Endothelial cell of umbilical vein (primary cell): ENCODE results near the gene SPATA2L. TPM values are rescaled to one million over a fixed set of nuclear protein-coding genes. Genes with fewer than 3 reads are reported as not detected.

Experiments used
- BruUV-seq: library from RNA; stranded (reverse); fragments of 400-500 nt; replicated peaks from 2 replicates; lab custom pipeline; 2021; lab: Mats Ljungman, UMichigan
- CTCF ChIA-PET: fragments of 300-600, 350-600 bp; sonication (Branson Sonifier 250); formaldehyde crosslinking; loops from one replicate; lab custom pipeline; 2021; ENCODE audit warnings: antibody characterized with exemption, inconsistent platforms; lab: Charles Lee
- POLR2A ChIA-PET: fragments of 300-600, 350-600 bp; sonication (Branson Sonifier 250); formaldehyde crosslinking; loops from one replicate; lab custom pipeline; 2021; ENCODE audit warnings: antibody characterized with exemption, inconsistent platforms; lab: Charles Lee
- DNase-seq: peaks from one replicate; pipeline ENCODE4 v3.0.0-alpha.2; 2011; ENCODE audit warnings: low read depth, low spot score
- FAIRE-seq: peaks from 2 replicates; lab custom pipeline; 2011; peaks lifted over from hg19 to GRCh38; lab: Jason Lieb, UNC
- H2AFZ ChIP-seq: 2 replicates; pipeline ENCODE4 v1.6.0; 2012; ENCODE audit warnings: low read depth, low read length, control low read depth, inconsistent platforms
- H3K27ac ChIP-seq: 2 replicates; pipeline ENCODE4 v1.5.1; 2011; ENCODE audit warnings: low read depth, mild to moderate bottlenecking, control low read depth, low read length, moderate library complexity; ENCODE audit not compliant: insufficient read depth
- H3K27me3 ChIP-seq, 2 experiments: 2 replicates each; pipeline versions ENCODE4 v1.6.0 to v1.6.1; 2011; ENCODE audit warnings: low read length in 2 of 2, mixed read lengths in 1 of 2; ENCODE audit not compliant: control insufficient read depth in 2 of 2, insufficient read depth in 2 of 2
- H3K36me3 ChIP-seq, 2 experiments: 2 replicates in 1 of 2; 3 replicates in 1 of 2; pipeline ENCODE4 v1.5.1; 2011; ENCODE audit warnings: low read length in 2 of 2, mild to moderate bottlenecking in 1 of 2, moderate library complexity in 1 of 2; ENCODE audit not compliant: control insufficient read depth in 2 of 2, insufficient read depth in 2 of 2; ENCODE audit errors: extremely low read depth in 1 of 2
- H3K4me1 ChIP-seq: 3 replicates; pipeline ENCODE4 v1.5.1; 2011; ENCODE audit warnings: mild to moderate bottlenecking, low read length; ENCODE audit not compliant: control insufficient read depth, insufficient read depth; ENCODE audit errors: extremely low read depth
- H3K4me2 ChIP-seq: 2 replicates; pipeline ENCODE4 v1.6.1; 2011; ENCODE audit warnings: low read length, control low read depth, mixed read lengths; ENCODE audit not compliant: insufficient read depth
- H3K4me3 ChIP-seq, 3 experiments: fragments of 200-600 bp in 1 of 3; sonication (generic), shearing (Covaris generic) in 1 of 3; replicated peaks in 1 of 3; 2 replicates each; pipeline ENCODE4 v1.5.1; 2011 to 2016; ENCODE audit warnings: control low read depth in 3 of 3, low read length in 3 of 3, mild to moderate bottlenecking in 2 of 3, inconsistent platforms in 1 of 3, low read depth in 1 of 3, moderate library complexity in 1 of 3; ENCODE audit not compliant: insufficient read depth in 1 of 3
- H3K79me2 ChIP-seq: 2 replicates; pipeline ENCODE4 v1.6.0; 2012; ENCODE audit warnings: low read length, inconsistent platforms; ENCODE audit not compliant: control insufficient read depth, insufficient read depth
- H3K9ac ChIP-seq: replicated peaks from 2 replicates; pipeline ENCODE3; 2011; ENCODE audit warnings: low read length, control low read depth; ENCODE audit not compliant: insufficient read depth; ENCODE audit errors: extremely low read depth
- H3K9me1 ChIP-seq: replicated peaks from 3 replicates; pipeline ENCODE4 v1.6.0; 2011; ENCODE audit warnings: mild to moderate bottlenecking, low read length; ENCODE audit not compliant: control insufficient read depth, insufficient read depth; ENCODE audit errors: extremely low read depth
- H3K9me3 ChIP-seq: replicated peaks from 2 replicates; pipeline ENCODE4 v1.5.1; 2012; ENCODE audit warnings: low read length, inconsistent platforms; ENCODE audit not compliant: control insufficient read depth, insufficient read depth
- H4K20me1 ChIP-seq: replicated peaks from 2 replicates; pipeline ENCODE3; 2011; ENCODE audit warnings: mild to moderate bottlenecking, low read length; ENCODE audit not compliant: control insufficient read depth, insufficient read depth; ENCODE audit errors: extremely low read depth
- CTCF ChIP-seq, 2 donors: IDR thresholded peaks; 1 replicate in 1 of 2; 2 replicates in 1 of 2; pipeline ENCODE4 v1.5.1; 2011; ENCODE audit warnings: low read length in 2 of 2, mild to moderate bottlenecking in 2 of 2, moderate library complexity in 2 of 2, control low read depth in 1 of 2, inconsistent platforms in 1 of 2, low read depth in 1 of 2; ENCODE audit not compliant: insufficient read depth in 1 of 2; ENCODE audit errors: extremely low read depth in 1 of 2
- FOS ChIP-seq: IDR thresholded peaks from 2 replicates; pipeline ENCODE4 v1.6.1; 2011; ENCODE audit warnings: mild to moderate bottlenecking, low read length, moderate library complexity, borderline replicate concordance; ENCODE audit not compliant: insufficient read depth
- GATA2 ChIP-seq: IDR thresholded peaks from 2 replicates; pipeline ENCODE4 v1.7.0; 2011; ENCODE audit warnings: low read depth, mild to moderate bottlenecking, moderate library complexity, mixed read lengths, low read length; ENCODE audit not compliant: insufficient read length, insufficient read depth
- JUN ChIP-seq: IDR thresholded peaks from 2 replicates; pipeline ENCODE4 v1.6.1; 2011; ENCODE audit warnings: borderline replicate concordance, low read depth; ENCODE audit not compliant: insufficient read length, insufficient read depth
- MAX ChIP-seq: IDR thresholded peaks from 2 replicates; pipeline ENCODE4 v1.6.1; 2011; ENCODE audit not compliant: insufficient read depth, insufficient read length
- POLR2A ChIP-seq: IDR thresholded peaks from 2 replicates; pipeline ENCODE4 v1.6.1; 2012; ENCODE audit warnings: low read depth, mild to moderate bottlenecking, control low read depth, low read length
- POLR2AphosphoS5 ChIP-seq: IDR thresholded peaks from 2 replicates; pipeline ENCODE4 v1.6.1; 2012; ENCODE audit warnings: low read depth, mild to moderate bottlenecking, control low read depth, low read length, moderate library complexity; ENCODE audit not compliant: insufficient read depth
- dilution Hi-C: fragments of 300-500 bp; cut with MboI; formaldehyde crosslinking; loops from one replicate; pipeline ENCODE4 v1.15.0; 2019; ENCODE audit warnings: low sequenced_read_pairs; ENCODE audit not compliant: extremely low pct_ligation_motif_present
- intact Hi-C: fragments of 100-400 bp; cut with micrococcal nuclease; formaldehyde crosslinking; loops from one replicate; pipeline ENCODE4 v1.10.0; 2022
- polyA plus RNA-seq, 4 experiments: library from polyadenylated mRNA; depleted of rRNA in 3 of 4; stranded (reverse) in 3 of 4; unstranded in 1 of 4; fragments of >200 nt; gene quantifications; 2 replicates each; pipeline versions ENCODE4 v1.2.1 to v1.2.3, GENCODE V29; 2011 to 2012; ENCODE audit warnings: missing spikeins in 1 of 4
- total RNA-seq: library from RNA; stranded (reverse); gene quantifications from 2 replicates; pipeline ENCODE4 v1.2.3, GENCODE V29; 2021

SPATA2L gene
- total and polyA plus RNA-seq, 2 donors (not counting 3 experiments of a cell fraction or from before 2014, with no cell fraction given) = 7.3 to 7.4 TPM

DNA sequence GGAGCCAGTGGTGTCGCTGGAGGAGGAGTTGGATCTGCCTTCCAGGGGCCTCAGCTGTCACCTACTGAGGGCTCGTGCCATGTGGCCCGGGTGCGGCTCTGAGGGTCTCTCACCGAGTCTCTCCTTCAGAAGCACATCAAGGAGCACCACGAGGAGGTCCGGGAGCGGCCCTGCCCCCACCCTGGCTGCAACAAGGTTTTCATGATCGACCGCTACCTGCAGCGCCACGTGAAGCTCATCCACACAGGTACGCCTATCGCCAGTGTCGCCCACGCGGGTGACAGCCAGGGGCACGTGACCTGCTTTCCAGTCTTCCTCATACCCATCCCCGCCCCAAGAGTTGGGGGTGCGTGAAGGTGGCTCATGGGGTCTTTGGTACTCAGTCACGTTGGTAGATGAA lies 32.3 kb upstream of the SPATA2L start:
- CTCF ChIA-PET = no interaction called here
- no peaks in the 10 kb centered on the region for H3K9me1 ChIP-seq

More for the DNA sequence above, 32.3 kb upstream of the SPATA2L start:
- Histone ChIP-seq H3K36me3 (peaks cover 20 to 71% of the 10 kb centered on the region in 2 experiments), H3K4me3 (no peak overlapping the region), H3K79me2 (no peaks in the 10 kb centered on the region), H3K27ac (no peak overlapping the region), H3K9ac (no peak overlapping the region), H3K9me3 (no peaks in the 10 kb centered on the region), H3K4me1 (no peaks in the 10 kb centered on the region), H3K4me2 (no peak overlapping the region), H3K27me3 (no peaks in the 10 kb centered on the region), H4K20me1 (no peaks in the 10 kb centered on the region), H2AFZ (no peak overlapping the region)
- dilution Hi-C loops (no loop called here), intact Hi-C loops (no loop called here)
- no TSS peak for BruUV-seq
- no peak for DNase-seq
- FAIRE-seq = no peak
- POLR2A ChIA-PET = no interaction called here
- TF ChIP-seq POLR2A = no peak
- no peak for TF ChIP-seq FOS
- no peak for TF ChIP-seq GATA2
- TF ChIP-seq MAX = no peak
- TF ChIP-seq POLR2AphosphoS5 = no peak
- TF ChIP-seq JUN = no peak
- TF ChIP-seq CTCF (IDR thresholded peaks at IDR 0.05; ENCODE audit: extremely low read depth in 1 of 2, insufficient read depth in 1 of 2, low read depth in 1 of 2, low read length in 2 of 2) = no peak
